Epithelial cell of esophagus (primary cell): ENCODE results near the gene ZC3HAV1.

Experiments used
- DNase-seq: peaks from one replicate; pipeline ENCODE4 v3.0.0; 2010; ENCODE audit warnings: low read depth
- H3K4me3 ChIP-seq: 2 replicates; pipeline ENCODE4 v1.5.1; 2011; ENCODE audit warnings: mild to moderate bottlenecking, low read length, control low read depth
- TF ChIP-seq, protein P1 (sequence below): IDR thresholded peaks from 2 replicates; pipeline ENCODE4 v1.5.1; 2011; ENCODE audit warnings: low read depth, mild to moderate bottlenecking, low read length, control low read depth, inconsistent platforms; ENCODE audit not compliant: insufficient read depth; ENCODE audit errors: missing control alignments

The ZC3HAV1 gene

GRCh38 chr7:139075871-139076686 lies 33.4 kb downstream of the ZC3HAV1 start:
- DNase-seq, result no peak
- TF ChIP-seq, protein P1, sequence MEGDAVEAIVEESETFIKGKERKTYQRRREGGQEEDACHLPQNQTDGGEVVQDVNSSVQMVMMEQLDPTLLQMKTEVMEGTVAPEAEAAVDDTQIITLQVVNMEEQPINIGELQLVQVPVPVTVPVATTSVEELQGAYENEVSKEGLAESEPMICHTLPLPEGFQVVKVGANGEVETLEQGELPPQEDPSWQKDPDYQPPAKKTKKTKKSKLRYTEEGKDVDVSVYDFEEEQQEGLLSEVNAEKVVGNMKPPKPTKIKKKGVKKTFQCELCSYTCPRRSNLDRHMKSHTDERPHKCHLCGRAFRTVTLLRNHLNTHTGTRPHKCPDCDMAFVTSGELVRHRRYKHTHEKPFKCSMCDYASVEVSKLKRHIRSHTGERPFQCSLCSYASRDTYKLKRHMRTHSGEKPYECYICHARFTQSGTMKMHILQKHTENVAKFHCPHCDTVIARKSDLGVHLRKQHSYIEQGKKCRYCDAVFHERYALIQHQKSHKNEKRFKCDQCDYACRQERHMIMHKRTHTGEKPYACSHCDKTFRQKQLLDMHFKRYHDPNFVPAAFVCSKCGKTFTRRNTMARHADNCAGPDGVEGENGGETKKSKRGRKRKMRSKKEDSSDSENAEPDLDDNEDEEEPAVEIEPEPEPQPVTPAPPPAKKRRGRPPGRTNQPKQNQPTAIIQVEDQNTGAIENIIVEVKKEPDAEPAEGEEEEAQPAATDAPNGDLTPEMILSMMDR, result no peak
- H3K4me3 ChIP-seq, result no peak overlapping the region

DNA sequence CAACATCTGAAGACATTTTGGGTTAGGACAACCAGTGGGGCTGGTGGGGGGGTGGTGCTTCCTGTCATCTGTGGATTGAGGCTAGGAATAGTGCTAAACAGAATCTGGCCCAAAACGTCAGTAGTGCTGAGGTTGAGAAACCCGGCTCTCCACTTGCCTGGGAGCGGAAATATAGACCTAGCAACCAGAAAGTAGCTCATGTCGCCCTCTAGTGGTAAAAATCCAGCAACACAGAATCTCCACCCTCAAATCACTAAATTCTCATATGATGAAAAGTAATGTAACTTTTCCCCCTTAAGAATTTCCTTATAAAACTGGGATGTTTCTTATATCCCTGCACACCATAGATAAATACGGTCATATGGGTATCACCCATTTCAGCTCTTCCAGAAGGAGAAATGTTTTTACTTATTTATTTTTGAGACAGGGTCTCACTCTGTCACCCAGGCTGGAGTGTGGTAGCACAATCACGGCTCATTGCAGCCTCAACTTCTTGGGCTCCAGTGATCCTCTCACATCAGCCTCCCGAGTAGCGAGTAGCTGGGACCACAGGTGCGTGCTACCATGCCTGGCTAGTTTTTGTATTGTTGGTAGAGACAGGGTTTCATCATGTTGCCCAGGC lies 34.4 kb downstream of the ZC3HAV1 start:
- peak; percentile 79 for DNase-seq
- H3K4me3 ChIP-seq, result no peak overlapping the region
- TF ChIP-seq, protein P1, result peak; percentile 75

DNA sequence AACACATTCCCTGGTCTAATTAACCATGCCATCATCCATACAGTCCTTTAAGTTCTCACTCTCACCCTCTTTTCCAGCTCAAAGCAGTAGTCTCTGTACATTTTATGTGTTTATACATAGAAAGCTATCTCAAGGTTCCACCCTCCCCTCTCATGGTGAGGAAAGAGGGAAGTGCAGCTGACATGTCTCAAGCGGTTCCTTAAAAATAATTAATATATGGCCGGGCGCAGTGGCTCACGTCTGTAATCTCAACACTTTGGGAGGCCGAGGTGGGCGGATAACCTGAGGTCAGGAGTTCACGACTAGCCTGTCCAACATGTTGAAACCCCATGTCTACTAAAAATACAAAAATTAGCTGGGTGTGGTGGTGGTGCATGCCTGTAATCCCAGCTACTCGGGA lies 36.7 kb downstream of the ZC3HAV1 start:
- no peak overlapping the region for H3K4me3 ChIP-seq
- no peak for DNase-seq

GRCh38 chr7:139071680-139072079 lies 37.8 kb downstream of the ZC3HAV1 start:
- TF ChIP-seq, protein P1, result no peak
- no peak overlapping the region for H3K4me3 ChIP-seq
- DNase-seq, result no peak

More for the DNA sequence above, 36.7 kb downstream of the ZC3HAV1 start:
- TF ChIP-seq, protein P1, result no peak

DNA sequence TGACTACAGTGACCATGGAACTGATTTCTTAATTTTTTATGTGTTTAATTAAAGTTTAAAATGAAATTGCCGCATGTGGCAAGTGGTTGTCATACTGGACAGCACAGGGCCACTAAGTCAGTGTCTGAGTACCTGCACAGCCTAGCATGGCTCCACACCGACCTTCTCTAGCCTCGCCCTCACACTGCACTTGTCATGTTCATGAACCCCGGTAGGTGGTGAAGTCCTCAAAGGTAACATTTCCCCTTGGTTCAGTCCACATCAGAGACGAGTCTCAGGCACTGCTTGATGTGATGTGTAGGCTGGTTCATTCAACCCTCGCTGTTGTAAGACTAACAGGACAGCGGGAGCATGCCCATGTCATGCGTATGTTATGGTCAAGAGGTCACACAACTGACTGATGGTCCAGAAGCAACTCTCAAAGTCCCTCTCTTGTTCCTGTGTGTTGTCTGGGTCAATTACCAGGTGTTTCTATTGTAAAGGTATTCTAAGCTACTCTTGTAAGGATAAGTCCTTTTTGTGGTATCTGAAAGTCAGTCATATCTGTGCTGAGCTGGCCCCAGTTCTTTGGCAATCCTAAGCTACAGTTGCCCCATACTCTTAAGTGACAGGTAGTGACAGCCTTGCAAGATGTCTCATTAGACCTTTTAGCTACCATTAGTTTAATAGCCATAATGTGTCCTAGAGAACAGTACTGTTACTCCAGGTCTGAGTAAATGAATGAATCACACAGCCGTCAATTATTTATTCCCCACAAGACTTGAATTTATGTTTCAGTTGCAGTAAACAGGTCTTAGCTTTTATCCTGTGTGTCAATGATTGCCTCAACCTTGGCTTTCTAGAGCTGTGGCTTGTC lies 40.7 kb downstream of the ZC3HAV1 start:
- TF ChIP-seq, protein P1, result no peak
- H3K4me3 ChIP-seq, result no peak overlapping the region
- no peak for DNase-seq

GRCh38 chr7:139066315-139066714 lies 43.2 kb downstream of the ZC3HAV1 start:
- H3K4me3 ChIP-seq, result no peak overlapping the region
- TF ChIP-seq, protein P1, result no peak
- DNase-seq, result no peak
